ENCODE results near the gene MINDY1. TPM values are rescaled to one million over a fixed set of nuclear protein-coding genes. Genes with fewer than 3 reads are reported as not detected.

The MINDY1 gene
- total RNA-seq, 2 donors from 2014 or later, result 16.9 to 28.3 TPM

DNA sequence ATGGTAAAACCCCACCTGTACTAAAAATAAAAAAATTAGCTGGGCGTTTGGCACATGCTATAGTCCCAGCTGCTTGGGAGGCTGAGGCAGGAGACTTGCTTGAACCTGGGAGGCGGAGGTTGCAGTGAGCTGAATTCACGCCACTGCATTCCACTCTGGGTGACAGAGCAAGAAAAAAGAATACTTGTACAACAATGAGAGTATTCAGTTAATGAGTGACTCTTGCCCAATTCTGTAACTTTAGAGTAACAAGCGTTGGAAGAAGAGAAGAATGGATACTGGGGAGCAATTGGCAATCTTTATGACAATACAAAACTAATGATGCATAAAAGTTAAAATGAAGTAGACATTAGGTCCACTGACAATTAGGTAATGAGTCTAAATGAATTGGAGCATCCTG, 14.1 kb downstream of the MINDY1 start:
- H3K4me1 ChIP-seq (ENCODE audit: control insufficient read depth in 1 of 2, low read depth in 2 of 2), result no peaks in the 10 kb centered on the region
- TF ChIP-seq, protein P1, sequence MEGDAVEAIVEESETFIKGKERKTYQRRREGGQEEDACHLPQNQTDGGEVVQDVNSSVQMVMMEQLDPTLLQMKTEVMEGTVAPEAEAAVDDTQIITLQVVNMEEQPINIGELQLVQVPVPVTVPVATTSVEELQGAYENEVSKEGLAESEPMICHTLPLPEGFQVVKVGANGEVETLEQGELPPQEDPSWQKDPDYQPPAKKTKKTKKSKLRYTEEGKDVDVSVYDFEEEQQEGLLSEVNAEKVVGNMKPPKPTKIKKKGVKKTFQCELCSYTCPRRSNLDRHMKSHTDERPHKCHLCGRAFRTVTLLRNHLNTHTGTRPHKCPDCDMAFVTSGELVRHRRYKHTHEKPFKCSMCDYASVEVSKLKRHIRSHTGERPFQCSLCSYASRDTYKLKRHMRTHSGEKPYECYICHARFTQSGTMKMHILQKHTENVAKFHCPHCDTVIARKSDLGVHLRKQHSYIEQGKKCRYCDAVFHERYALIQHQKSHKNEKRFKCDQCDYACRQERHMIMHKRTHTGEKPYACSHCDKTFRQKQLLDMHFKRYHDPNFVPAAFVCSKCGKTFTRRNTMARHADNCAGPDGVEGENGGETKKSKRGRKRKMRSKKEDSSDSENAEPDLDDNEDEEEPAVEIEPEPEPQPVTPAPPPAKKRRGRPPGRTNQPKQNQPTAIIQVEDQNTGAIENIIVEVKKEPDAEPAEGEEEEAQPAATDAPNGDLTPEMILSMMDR (IDR thresholded peaks at IDR 0.05), result no peak
- H3K36me3 ChIP-seq, result peaks cover 12% of the 10 kb centered on the region
- no peak overlapping the region for H3K27ac ChIP-seq
- no peak for DNase-seq (ENCODE audit: low spot score)
- H3K27me3 ChIP-seq (replicated peaks; ENCODE audit: insufficient read depth), result no peaks in the 10 kb centered on the region
- no peak for ATAC-seq (ENCODE audit: insufficient number of reproducible peaks, low FRiP score, low read depth)
- no peak overlapping the region for H3K4me3 ChIP-seq
- no peaks in the 10 kb centered on the region for H3K9me3 ChIP-seq

DNA sequence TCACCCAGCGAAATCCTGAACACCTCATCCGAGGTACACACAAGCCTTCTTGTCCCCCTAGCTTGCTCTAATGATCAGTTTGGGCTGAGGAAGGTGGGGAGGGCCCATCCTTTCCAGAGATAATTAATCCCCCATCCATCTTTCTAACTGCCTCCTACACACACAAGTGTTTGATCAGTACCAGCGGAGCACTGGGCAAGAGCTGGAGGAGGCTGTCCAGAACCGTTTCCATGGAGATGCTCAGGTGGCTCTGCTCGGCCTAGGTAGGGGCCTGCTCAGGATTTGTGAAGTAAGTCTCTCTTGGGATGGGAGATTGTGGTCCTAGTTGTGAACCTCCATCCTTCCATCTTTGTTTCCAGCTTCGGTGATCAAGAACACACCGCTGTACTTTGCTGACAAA, 18.8 kb downstream of the MINDY1 start:
- ATAC-seq (ENCODE audit: insufficient number of reproducible peaks, low FRiP score, low read depth) (no peak), DNase-seq (ENCODE audit: low spot score) (no peak)

DNA sequence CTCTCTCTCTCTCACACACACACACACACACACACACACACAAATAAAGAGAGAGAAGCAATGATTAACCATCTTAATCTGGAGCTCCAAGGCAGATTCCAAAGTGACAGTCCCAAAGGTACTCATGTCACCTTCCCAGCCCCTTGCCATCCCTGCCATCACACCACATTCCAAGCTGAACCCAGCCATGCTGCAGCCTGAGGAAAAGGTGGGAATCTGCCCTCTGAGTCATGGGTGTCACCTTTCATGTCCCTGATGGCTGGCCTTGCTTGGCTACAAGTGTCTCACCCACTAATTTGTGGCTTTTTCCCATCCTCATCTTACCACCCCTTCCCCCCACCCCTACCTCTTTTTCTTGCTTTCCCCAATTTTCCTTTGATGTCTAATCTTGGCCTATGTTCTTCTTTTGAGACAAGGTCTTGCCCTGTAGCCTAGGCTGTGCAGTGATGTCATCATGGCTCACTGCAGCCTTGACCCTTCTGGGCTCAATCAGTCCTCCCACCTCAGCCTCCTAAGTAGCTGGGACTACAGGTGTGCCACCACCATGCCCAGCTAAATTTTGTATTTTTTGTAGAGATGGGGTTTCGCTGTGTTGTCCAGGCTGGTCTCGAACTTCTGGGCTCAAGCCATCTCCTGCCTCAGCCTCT, 21.4 kb downstream of the MINDY1 start:
- Histone ChIP-seq H3K36me3 (no peaks in the 10 kb centered on the region), H3K27ac (no peak overlapping the region), H3K4me3 (no peak overlapping the region), H3K4me1 (ENCODE audit: control insufficient read depth in 1 of 2, low read depth in 2 of 2) (no peaks in the 10 kb centered on the region), H3K27me3 (replicated peaks; ENCODE audit: insufficient read depth) (no peaks in the 10 kb centered on the region), H3K9me3 (no peaks in the 10 kb centered on the region)
- ATAC-seq (ENCODE audit: insufficient number of reproducible peaks, low FRiP score, low read depth) (no peak), DNase-seq (ENCODE audit: low spot score) (no peak)
- TF ChIP-seq, protein P1 (IDR thresholded peaks at IDR 0.05), result no peak

More for the DNA sequence above, 18.8 kb downstream of the MINDY1 start:
- no peaks in the 10 kb centered on the region for H3K36me3 ChIP-seq
- no peaks in the 10 kb centered on the region for H3K9me3 ChIP-seq
- H3K27ac ChIP-seq, result no peak overlapping the region
- TF ChIP-seq, protein P1 (IDR thresholded peaks at IDR 0.05), result no peak
- no peaks in the 10 kb centered on the region for H3K4me1 ChIP-seq (ENCODE audit: control insufficient read depth in 1 of 2, low read depth in 2 of 2)
- H3K4me3 ChIP-seq, result no peak overlapping the region
- H3K27me3 ChIP-seq (replicated peaks; ENCODE audit: insufficient read depth), result no peaks in the 10 kb centered on the region

DNA sequence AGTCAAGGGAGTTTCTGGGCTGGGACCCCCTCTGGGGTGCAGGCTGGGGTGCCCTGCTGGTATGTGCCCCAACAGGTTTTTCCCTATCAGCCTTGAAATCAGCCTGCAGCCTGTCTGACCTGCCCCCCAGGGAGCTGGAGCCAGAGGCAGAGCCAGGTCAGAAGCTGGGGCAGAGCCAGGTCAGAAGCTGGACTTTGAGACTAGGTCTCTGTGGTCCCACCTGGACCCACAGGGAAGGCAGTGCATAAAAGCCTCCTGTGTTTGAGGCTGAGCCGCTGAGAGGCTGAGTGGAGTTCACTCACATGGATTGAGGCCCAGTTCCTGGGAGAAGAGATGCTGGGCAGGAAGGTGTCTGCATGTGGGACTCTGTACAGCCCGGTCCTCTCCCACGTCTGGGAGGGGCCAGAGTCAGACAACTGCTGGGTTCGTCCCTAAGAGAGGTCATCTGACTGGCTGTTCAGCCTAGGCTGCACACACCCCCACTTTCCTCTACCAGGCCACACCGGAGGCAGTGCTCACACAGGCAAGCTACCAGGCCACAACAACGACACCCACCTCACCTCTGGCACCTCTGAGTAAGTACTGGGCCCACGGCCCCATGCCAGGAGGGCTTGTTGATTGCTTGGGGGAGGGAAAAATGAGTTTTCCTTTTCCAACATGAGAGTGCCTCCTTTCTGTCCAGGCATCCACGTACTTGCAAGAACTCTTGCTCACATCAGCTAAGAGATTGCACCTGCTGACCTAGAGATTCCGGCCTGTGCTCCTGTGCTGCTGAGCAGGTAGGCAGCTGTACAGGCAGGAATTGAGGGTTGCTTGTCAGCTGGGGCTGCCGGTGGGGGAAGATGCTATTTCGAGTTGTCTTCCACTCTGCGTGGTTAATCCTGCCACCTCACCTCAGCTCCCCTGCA, 24.6 kb downstream of the MINDY1 start, which contains the start of gene ANXA9:
Gene ANXA9, plus strand, starts transcription at position 488 of the 908 bp plus-strand sequence. CDS start 814 bp downstream, outside the sequence.
- Histone ChIP-seq H3K27ac (no peak within 1 kb of the TSS), H3K27me3 (replicated peaks; ENCODE audit: insufficient read depth) (no peaks in the 10 kb centered on the region), H3K4me3 (no peak within 1 kb of the TSS), H3K9me3 (no peaks in the 10 kb centered on the region), H3K4me1 (ENCODE audit: control insufficient read depth in 1 of 2, low read depth in 2 of 2) (peaks cover 11 to 27% of the 10 kb centered on the region in 2 donors), H3K36me3 (no peaks in the 10 kb centered on the region)
- DNase-seq (ENCODE audit: low spot score) (no peak), ATAC-seq (ENCODE audit: insufficient number of reproducible peaks, low FRiP score, low read depth) (no peak)
- TF ChIP-seq, protein P1 (IDR thresholded peaks at IDR 0.05), result no peak

DNA sequence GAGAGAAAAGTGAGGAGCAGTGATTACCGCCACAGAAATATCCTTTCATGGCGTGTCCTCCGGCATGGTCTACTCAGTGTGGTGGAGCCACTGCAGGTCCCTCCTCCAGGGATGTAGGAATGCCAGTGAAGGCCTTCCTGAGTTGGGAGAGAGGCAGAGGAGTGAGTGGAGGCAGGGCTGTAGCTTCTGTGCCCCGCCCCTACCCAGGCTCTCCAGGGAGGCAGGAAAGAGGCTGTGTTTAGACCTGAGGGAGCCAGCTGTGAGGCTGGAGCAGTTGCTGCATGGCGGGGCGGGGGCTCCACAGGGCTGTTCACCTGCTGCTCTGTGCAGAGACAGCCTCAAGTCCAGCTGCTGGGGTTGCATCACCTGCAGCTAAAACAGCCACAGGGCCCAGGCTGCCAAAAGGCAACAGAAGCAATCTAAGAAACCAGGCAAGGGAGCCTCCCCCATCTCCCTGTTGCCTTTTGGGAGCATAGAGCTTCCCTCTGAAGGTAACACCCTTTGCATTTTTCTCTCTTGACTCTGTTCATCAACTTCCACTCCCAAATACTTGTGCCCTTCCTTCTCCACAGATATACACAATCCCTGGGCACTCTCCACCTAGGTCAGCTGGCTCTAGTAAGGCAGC, 25.4 kb downstream of the MINDY1 start:
- TF ChIP-seq, protein P1 (IDR thresholded peaks at IDR 0.05), result no peak
- ATAC-seq (ENCODE audit: insufficient number of reproducible peaks, low FRiP score, low read depth), result no peak
- H3K4me3 ChIP-seq, result no peak overlapping the region
- H3K9me3 ChIP-seq, result no peaks in the 10 kb centered on the region
- H3K36me3 ChIP-seq, result no peaks in the 10 kb centered on the region
- H3K4me1 ChIP-seq (ENCODE audit: control insufficient read depth in 1 of 2, low read depth in 2 of 2), result peaks cover 16 to 35% of the 10 kb centered on the region in 2 donors
- no peak for DNase-seq (ENCODE audit: low spot score)
- no peaks in the 10 kb centered on the region for H3K27me3 ChIP-seq (replicated peaks; ENCODE audit: insufficient read depth)
- H3K27ac ChIP-seq, result no peak overlapping the region

Measured in thoracic aorta (tissue), 2 donors.